ENCODE results near the gene CST11.

DNA sequence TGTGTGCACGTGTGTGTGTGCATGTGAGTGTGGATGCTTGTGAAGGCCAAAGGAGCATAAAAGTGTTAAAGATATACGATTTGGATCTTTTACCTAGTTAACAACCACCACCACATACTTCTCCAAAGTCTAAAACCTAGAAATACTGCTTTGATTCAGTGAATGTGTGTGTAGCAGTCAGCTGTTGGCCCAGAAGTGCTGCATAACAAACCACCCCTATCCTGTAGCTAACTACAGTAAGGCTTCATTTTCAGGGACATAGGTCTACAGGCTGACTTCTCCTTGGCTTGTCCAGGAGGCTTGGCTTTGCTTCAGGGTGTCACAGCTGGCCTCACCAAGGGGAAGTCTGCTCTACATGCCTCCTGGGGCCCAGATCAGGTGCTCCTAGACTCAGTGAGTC lies 35.8 kb upstream of the CST11 start:
- TF ChIP-seq EZH2phosphoT487 (IDR thresholded peaks at IDR 0.05; ENCODE audit: borderline replicate concordance) = no peak
- TF ChIP-seq, protein P1, sequence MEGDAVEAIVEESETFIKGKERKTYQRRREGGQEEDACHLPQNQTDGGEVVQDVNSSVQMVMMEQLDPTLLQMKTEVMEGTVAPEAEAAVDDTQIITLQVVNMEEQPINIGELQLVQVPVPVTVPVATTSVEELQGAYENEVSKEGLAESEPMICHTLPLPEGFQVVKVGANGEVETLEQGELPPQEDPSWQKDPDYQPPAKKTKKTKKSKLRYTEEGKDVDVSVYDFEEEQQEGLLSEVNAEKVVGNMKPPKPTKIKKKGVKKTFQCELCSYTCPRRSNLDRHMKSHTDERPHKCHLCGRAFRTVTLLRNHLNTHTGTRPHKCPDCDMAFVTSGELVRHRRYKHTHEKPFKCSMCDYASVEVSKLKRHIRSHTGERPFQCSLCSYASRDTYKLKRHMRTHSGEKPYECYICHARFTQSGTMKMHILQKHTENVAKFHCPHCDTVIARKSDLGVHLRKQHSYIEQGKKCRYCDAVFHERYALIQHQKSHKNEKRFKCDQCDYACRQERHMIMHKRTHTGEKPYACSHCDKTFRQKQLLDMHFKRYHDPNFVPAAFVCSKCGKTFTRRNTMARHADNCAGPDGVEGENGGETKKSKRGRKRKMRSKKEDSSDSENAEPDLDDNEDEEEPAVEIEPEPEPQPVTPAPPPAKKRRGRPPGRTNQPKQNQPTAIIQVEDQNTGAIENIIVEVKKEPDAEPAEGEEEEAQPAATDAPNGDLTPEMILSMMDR (conservative IDR thresholded peaks at IDR 0.05; ENCODE audit: low read length) = no peak
